SK-N-SH treated with all-trans-retinoic acid at 6 μM for 48 hours (cell line): ENCODE data around the gene PXDC1.

Experiments
- ATAC-seq: fragments of 200-7000 bp; cut with Tn5 transposase; 3 replicates; pipeline ENCODE4 v1.9.1; 2020; ENCODE audit warnings: mild to moderate bottlenecking, moderate library complexity
- BACH2 ChIP-seq: fragments of 250-450 bp; sonication (Bioruptor Pico); IDR thresholded peaks from 2 replicates; pipeline ENCODE4 v1.9.0; 2021; ENCODE audit warnings: mild to moderate bottlenecking, borderline replicate concordance
- CREB5 ChIP-seq: fragments of 250-450 bp; sonication (Bioruptor Pico); IDR thresholded peaks from 2 replicates; pipeline ENCODE4 v1.5.1; 2020; ENCODE audit warnings: low read depth, mild to moderate bottlenecking, moderate library complexity
- CSDC2 ChIP-seq: fragments of 250-450 bp; sonication (Bioruptor Pico); IDR thresholded peaks from 2 replicates; pipeline ENCODE4 v1.5.0; 2020; ENCODE audit warnings: mild to moderate bottlenecking, moderate library complexity
- ESRRG ChIP-seq: fragments of 250-450 bp; sonication (Bioruptor Pico); IDR thresholded peaks from 2 replicates; pipeline ENCODE4 v1.6.1; 2021; ENCODE audit warnings: mild to moderate bottlenecking
- GLIS3 ChIP-seq: fragments of 250-450 bp; sonication (Bioruptor Pico); IDR thresholded peaks from 2 replicates; pipeline ENCODE4 v1.5.0; 2020; ENCODE audit warnings: mild to moderate bottlenecking, moderate library complexity
- ISL1 ChIP-seq: fragments of 250-450 bp; sonication (Bioruptor Pico); IDR thresholded peaks from 2 replicates; pipeline ENCODE4 v2.1.2; 2022; ENCODE audit warnings: mild to moderate bottlenecking, moderate library complexity
- POU6F1 ChIP-seq: fragments of 250-450 bp; sonication (Bioruptor Pico); IDR thresholded peaks from 2 replicates; pipeline ENCODE4 v1.8.0; 2021; ENCODE audit warnings: low read depth, mild to moderate bottlenecking, moderate library complexity, borderline replicate concordance
- PPARA ChIP-seq: fragments of 250-450 bp; sonication (Bioruptor Pico); IDR thresholded peaks from 2 replicates; pipeline ENCODE4 v1.5.0; 2020; ENCODE audit warnings: mild to moderate bottlenecking, borderline replicate concordance
- RARB ChIP-seq: fragments of 250-450 bp; sonication (Bioruptor Pico); IDR thresholded peaks from 2 replicates; pipeline ENCODE4 v1.8.0; 2021; ENCODE audit warnings: mild to moderate bottlenecking, moderate library complexity
- SNAI2 ChIP-seq: fragments of 250-450 bp; sonication (Bioruptor Pico); IDR thresholded peaks from 2 replicates; pipeline ENCODE4 v1.5.0; 2020; ENCODE audit warnings: mild to moderate bottlenecking, moderate library complexity
- TCF4 ChIP-seq: fragments of 250-450 bp; sonication (Bioruptor Pico); IDR thresholded peaks from 2 replicates; pipeline ENCODE4 v1.8.0; 2021; ENCODE audit warnings: mild to moderate bottlenecking, moderate library complexity, borderline replicate concordance
- TSHZ2 ChIP-seq: fragments of 250-450 bp; sonication (Bioruptor Pico); IDR thresholded peaks from 2 replicates; pipeline ENCODE4 v1.5.0; 2020; ENCODE audit warnings: mild to moderate bottlenecking, moderate library complexity
- ZFP3 ChIP-seq: fragments of 250-450 bp; sonication (Bioruptor Pico); IDR thresholded peaks from 2 replicates; pipeline ENCODE4 v1.5.0; 2020; ENCODE audit warnings: mild to moderate bottlenecking, moderate library complexity
- ZFP30 ChIP-seq: fragments of 450-650 bp; formaldehyde crosslinking; IDR thresholded peaks from 2 replicates; pipeline ENCODE4 v1.5.0; 2022; ENCODE audit warnings: mild to moderate bottlenecking, moderate library complexity
- ZNF565 ChIP-seq: fragments of 450-650 bp; formaldehyde crosslinking; conservative IDR thresholded peaks from 2 replicates; pipeline ENCODE4 v1.5.0; 2020; ENCODE audit warnings: low read depth, mild to moderate bottlenecking, moderate library complexity
- ZNF70 ChIP-seq: fragments of 450-650 bp; formaldehyde crosslinking; IDR thresholded peaks from 2 replicates; pipeline ENCODE4 v1.5.0; 2020; ENCODE audit warnings: mild to moderate bottlenecking, moderate library complexity
- TF ChIP-seq, protein P1 (sequence below): fragments of 250-450 bp; sonication (Bioruptor Pico); IDR thresholded peaks from 2 replicates; pipeline ENCODE4 v1.8.0; 2020; ENCODE audit warnings: mild to moderate bottlenecking, moderate library complexity, borderline replicate concordance
- TF ChIP-seq, protein P2 (sequence below): fragments of 250-450 bp; sonication (Bioruptor Pico); IDR thresholded peaks from 2 replicates; pipeline ENCODE4 v1.5.1; 2021; ENCODE audit warnings: mild to moderate bottlenecking, moderate library complexity

PXDC1 gene

GRCh38 chr6:3732345-3733141 is 19.0 kb downstream of the PXDC1 start:
- ATAC-seq, result peak; percentile 84
- TF ChIP-seq CREB5 (CRISPR knock-in tag) (no peak), ZFP30 (no peak), ZNF565 (CRISPR knock-in tag) (no peak), ZNF70 (no peak), ZFP3 (CRISPR knock-in tag) (no peak), RARB (CRISPR knock-in tag) (no peak)

DNA sequence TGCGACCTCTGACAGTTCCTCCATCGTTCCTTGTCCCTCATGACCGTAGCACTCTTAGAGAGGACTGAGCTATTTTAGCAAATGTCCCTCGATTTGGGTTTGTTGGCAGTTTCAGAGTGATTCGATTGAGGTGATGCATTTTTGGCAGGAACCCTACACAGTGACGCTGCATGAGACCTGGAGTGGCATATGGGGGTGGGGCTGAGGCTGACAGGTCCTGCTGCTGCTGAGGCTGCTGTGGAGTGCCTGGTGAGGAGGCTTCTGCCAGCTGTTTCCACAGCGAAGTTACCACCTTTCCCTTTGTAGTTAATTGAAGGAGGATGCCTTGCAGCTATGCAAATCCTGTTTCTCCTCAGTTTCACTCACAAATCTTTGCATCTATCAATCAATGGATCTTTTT is 19.8 kb downstream of the PXDC1 start:
- TF ChIP-seq ZFP30 (no peak), ZFP3 (CRISPR knock-in tag) (no peak), ZNF565 (CRISPR knock-in tag) (no peak), TCF4 (CRISPR knock-in tag) (no peak), BACH2 (CRISPR knock-in tag) (no peak), POU6F1 (CRISPR knock-in tag) (no peak), CREB5 (CRISPR knock-in tag) (no peak), RARB (CRISPR knock-in tag) (no peak), SNAI2 (CRISPR knock-in tag) (no peak), TSHZ2 (CRISPR knock-in tag) (no peak), ISL1 (CRISPR knock-in tag) (no peak), PPARA (no peak), GLIS3 (CRISPR knock-in tag) (no peak)
- TF ChIP-seq, protein P1, sequence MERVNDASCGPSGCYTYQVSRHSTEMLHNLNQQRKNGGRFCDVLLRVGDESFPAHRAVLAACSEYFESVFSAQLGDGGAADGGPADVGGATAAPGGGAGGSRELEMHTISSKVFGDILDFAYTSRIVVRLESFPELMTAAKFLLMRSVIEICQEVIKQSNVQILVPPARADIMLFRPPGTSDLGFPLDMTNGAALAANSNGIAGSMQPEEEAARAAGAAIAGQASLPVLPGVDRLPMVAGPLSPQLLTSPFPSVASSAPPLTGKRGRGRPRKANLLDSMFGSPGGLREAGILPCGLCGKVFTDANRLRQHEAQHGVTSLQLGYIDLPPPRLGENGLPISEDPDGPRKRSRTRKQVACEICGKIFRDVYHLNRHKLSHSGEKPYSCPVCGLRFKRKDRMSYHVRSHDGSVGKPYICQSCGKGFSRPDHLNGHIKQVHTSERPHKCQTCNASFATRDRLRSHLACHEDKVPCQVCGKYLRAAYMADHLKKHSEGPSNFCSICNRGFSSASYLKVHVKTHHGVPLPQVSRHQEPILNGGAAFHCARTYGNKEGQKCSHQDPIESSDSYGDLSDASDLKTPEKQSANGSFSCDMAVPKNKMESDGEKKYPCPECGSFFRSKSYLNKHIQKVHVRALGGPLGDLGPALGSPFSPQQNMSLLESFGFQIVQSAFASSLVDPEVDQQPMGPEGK (CRISPR knock-in tag), result no peak
- TF ChIP-seq, protein P2, sequence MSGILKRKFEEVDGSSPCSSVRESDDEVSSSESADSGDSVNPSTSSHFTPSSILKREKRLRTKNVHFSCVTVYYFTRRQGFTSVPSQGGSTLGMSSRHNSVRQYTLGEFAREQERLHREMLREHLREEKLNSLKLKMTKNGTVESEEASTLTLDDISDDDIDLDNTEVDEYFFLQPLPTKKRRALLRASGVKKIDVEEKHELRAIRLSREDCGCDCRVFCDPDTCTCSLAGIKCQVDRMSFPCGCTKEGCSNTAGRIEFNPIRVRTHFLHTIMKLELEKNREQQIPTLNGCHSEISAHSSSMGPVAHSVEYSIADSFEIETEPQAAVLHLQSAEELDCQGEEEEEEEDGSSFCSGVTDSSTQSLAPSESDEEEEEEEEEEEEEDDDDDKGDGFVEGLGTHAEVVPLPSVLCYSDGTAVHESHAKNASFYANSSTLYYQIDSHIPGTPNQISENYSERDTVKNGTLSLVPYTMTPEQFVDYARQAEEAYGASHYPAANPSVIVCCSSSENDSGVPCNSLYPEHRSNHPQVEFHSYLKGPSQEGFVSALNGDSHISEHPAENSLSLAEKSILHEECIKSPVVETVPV, result no peak
- TF ChIP-seq, all 23 proteins: peak for 0
- no peak for ATAC-seq

DNA sequence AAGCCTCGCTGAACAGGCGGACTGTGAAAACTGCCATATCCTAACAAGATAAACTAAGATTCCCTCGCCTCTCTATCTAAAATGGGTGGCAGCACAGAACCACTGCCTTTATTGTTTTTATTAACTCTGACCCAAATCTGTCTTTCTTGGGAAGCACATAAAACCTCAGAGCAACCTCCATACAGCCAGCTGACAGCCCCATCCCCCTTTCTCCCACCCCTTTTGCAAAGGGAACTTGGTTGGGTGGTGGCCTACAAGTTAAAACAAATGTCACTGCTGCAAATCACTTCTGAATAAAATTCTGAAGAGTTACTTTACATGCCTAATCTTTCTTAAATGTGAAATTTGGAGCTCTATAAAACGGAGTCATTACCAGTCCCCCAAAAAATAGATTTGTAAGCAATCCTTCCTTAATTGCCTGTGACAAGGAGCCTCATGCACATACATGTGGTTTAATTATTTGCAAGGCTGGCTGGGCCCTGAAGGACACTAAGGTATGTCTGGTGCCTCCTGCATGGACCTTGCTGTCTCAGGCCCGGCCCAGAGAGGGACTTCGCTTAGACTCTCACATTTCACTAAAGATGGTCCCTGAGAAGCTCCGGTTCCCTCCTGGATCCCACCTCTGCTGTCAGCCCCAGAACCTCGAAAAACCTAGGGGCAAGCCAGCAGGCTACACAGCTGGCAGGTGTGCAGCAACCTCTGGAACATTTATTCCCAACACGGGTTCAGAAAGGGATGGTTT is 21.7 kb downstream of the PXDC1 start:
- ATAC-seq, result no peak
- TF ChIP-seq, protein P1 (CRISPR knock-in tag), result no peak
- TF ChIP-seq ZFP30, result no peak
- TF ChIP-seq RARB (CRISPR knock-in tag), result no peak
- no peak for TF ChIP-seq BACH2 (CRISPR knock-in tag)
- no peak for TF ChIP-seq ZNF70
- no peak for TF ChIP-seq CSDC2 (CRISPR knock-in tag)
- TF ChIP-seq ESRRG (CRISPR knock-in tag), result no peak
- no peak for TF ChIP-seq ZNF565 (CRISPR knock-in tag)
- TF ChIP-seq TSHZ2 (CRISPR knock-in tag), result no peak
- no peak for TF ChIP-seq TCF4 (CRISPR knock-in tag)
